ENCODE measurements around the gene FAAH2. TPM values are rescaled to one million over a fixed set of nuclear protein-coding genes. Genes with fewer than 3 reads are reported as not detected.

FAAH2 gene
- total and polyA plus RNA-seq, 2 donors (not counting 3 experiments of a cell fraction or from before 2014, with no cell fraction given): 0.06 to 0.15 TPM

DNA sequence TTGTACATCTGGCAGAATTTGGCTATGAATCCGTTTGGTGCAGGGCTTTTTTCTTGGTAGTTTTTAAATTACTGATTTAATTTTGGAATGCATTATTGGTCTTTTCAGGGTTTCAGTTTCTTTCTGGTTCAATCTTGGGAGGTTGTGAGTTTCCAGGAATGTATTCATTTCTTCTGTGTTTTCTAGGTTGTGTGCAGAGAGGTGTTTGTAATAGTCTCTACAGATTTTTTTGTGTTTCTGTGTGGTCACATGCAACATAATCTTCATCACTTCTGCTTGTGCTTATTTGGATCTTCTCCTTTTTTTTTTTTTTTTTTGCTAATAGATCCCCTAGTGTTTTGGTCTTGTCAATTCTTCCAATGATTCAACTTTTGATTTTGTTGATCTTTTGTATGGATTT lies 77.6 kb downstream of the FAAH2 start:
- Histone ChIP-seq H3K27ac (ENCODE audit: insufficient read depth, low read depth, low read length) (no peak overlapping the region), H3K9me1 (replicated peaks; ENCODE audit: control insufficient read depth, extremely low read depth, insufficient read depth, low read length) (no peaks in the 10 kb centered on the region), H2AFZ (ENCODE audit: low read depth, low read length) (no peak overlapping the region), H3K4me2 (ENCODE audit: insufficient read depth, low read length) (no peak overlapping the region), H3K4me3 (replicated peaks in 1 of 3; ENCODE audit: insufficient read depth in 1 of 3, low read depth in 1 of 3, low read length in 3 of 3) (no peak overlapping the region), H4K20me1 (replicated peaks; ENCODE audit: control insufficient read depth, extremely low read depth, insufficient read depth, low read length) (no peaks in the 10 kb centered on the region), H3K9ac (replicated peaks; ENCODE audit: extremely low read depth, insufficient read depth, low read length) (no peak overlapping the region), H3K79me2 (ENCODE audit: control insufficient read depth, insufficient read depth, low read length) (no peaks in the 10 kb centered on the region), H3K27me3 (ENCODE audit: control insufficient read depth in 2 of 2, insufficient read depth in 2 of 2, low read length in 2 of 2) (no peaks in the 10 kb centered on the region), H3K9me3 (replicated peaks; ENCODE audit: control insufficient read depth, insufficient read depth, low read length) (no peaks in the 10 kb centered on the region), H3K4me1 (ENCODE audit: control insufficient read depth, extremely low read depth, insufficient read depth, low read length) (no peaks in the 10 kb centered on the region), H3K36me3 (ENCODE audit: control insufficient read depth in 2 of 2, extremely low read depth in 1 of 2, insufficient read depth in 2 of 2, low read length in 2 of 2) (no peaks in the 10 kb centered on the region)
- no TSS peak for BruUV-seq (replicated peaks)
- ChIA-PET POLR2A (no interaction called here), CTCF (no interaction called here)
- DNase-seq (ENCODE audit: low read depth, low spot score) (no peak), FAIRE-seq (no peak)
- no peak for TF ChIP-seq JUN (IDR thresholded peaks at IDR 0.05; ENCODE audit: borderline replicate concordance, insufficient read depth, insufficient read length, low read depth)
- no peak for TF ChIP-seq POLR2AphosphoS5 (IDR thresholded peaks at IDR 0.05; ENCODE audit: insufficient read depth, low read depth, low read length)
- no peak for TF ChIP-seq FOS (IDR thresholded peaks at IDR 0.05; ENCODE audit: borderline replicate concordance, insufficient read depth, low read length)
- no peak for TF ChIP-seq GATA2 (IDR thresholded peaks at IDR 0.05; ENCODE audit: insufficient read depth, insufficient read length, low read depth, low read length)
- TF ChIP-seq, protein P1, sequence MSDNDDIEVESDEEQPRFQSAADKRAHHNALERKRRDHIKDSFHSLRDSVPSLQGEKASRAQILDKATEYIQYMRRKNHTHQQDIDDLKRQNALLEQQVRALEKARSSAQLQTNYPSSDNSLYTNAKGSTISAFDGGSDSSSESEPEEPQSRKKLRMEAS (IDR thresholded peaks at IDR 0.05; ENCODE audit: insufficient read depth, insufficient read length): no peak
- TF ChIP-seq EZH2 (IDR thresholded peaks at IDR 0.05; ENCODE audit: borderline replicate concordance, low read depth, low read length, severe bottlenecking): no peak
- no peak for TF ChIP-seq MYC (IDR thresholded peaks at IDR 0.05; ENCODE audit: low read depth, low read length)
- no peak for TF ChIP-seq POLR2A (IDR thresholded peaks at IDR 0.05; ENCODE audit: low read depth, low read length)
- TF ChIP-seq, protein P2, sequence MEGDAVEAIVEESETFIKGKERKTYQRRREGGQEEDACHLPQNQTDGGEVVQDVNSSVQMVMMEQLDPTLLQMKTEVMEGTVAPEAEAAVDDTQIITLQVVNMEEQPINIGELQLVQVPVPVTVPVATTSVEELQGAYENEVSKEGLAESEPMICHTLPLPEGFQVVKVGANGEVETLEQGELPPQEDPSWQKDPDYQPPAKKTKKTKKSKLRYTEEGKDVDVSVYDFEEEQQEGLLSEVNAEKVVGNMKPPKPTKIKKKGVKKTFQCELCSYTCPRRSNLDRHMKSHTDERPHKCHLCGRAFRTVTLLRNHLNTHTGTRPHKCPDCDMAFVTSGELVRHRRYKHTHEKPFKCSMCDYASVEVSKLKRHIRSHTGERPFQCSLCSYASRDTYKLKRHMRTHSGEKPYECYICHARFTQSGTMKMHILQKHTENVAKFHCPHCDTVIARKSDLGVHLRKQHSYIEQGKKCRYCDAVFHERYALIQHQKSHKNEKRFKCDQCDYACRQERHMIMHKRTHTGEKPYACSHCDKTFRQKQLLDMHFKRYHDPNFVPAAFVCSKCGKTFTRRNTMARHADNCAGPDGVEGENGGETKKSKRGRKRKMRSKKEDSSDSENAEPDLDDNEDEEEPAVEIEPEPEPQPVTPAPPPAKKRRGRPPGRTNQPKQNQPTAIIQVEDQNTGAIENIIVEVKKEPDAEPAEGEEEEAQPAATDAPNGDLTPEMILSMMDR (IDR thresholded peaks at IDR 0.05; ENCODE audit: extremely low read depth in 1 of 2, insufficient read depth in 1 of 2, low read depth in 1 of 2, low read length in 2 of 2): no peak
- dilution Hi-C loops (cut with MboI; ENCODE audit: extremely low pct_ligation_motif_present, low sequenced_read_pairs) (no loop called here), intact Hi-C loops (cut with micrococcal nuclease) (no loop called here)

Measured in endothelial cell of umbilical vein (primary cell).